Ovary (tissue), 9 donors: ENCODE data around the gene FKBP14. TPM values are rescaled to one million over a fixed set of nuclear protein-coding genes. Genes with fewer than 3 reads are reported as not detected.

Experiments used
- DNase-seq, 5 donors: peaks; one replicate each; pipeline ENCODE4 v3.0.0-alpha.2; 2019 to 2020
- H3K27ac ChIP-seq, 2 donors: fragments of 200-600 bp; one replicate each; pipeline versions ENCODE4 v1.5.1 to v1.8.0; 2019 to 2022
- H3K27me3 ChIP-seq: fragments of 200-600 bp; one replicate; pipeline ENCODE4 v1.8.0; 2022
- H3K36me3 ChIP-seq: fragments of 200-600 bp; sonication (generic); one replicate; pipeline ENCODE4 v1.5.1; 2019
- H3K4me1 ChIP-seq: one replicate; pipeline ENCODE4 v1.8.1; 2013; ENCODE audit warnings: mild to moderate bottlenecking, moderate library complexity; ENCODE audit not compliant: insufficient read depth
- H3K4me3 ChIP-seq: fragments of 200-600 bp; sonication (generic); one replicate; pipeline ENCODE4 v1.5.1; 2017
- H3K9me3 ChIP-seq, 2 donors: fragments of 200-600 bp in 1 of 2; sonication (generic) in 1 of 2; one replicate each; pipeline versions ENCODE4 v1.5.1 to v1.8.1; 2013 to 2019; ENCODE audit warnings: mild to moderate bottlenecking in 1 of 2, moderate library complexity in 1 of 2
- CTCF ChIP-seq, 3 donors: fragments of 450-650 bp in 2 of 3; fragments of 200-600 bp in 1 of 3; IDR thresholded peaks; one replicate each; pipeline versions ENCODE4 v1.5.1 to v1.8.0; 2016 to 2022; ENCODE audit warnings: antibody characterized with exemption in 3 of 3, mild to moderate bottlenecking in 1 of 3
- EP300 ChIP-seq: sonication (generic); formaldehyde crosslinking; IDR thresholded peaks from one replicate; pipeline ENCODE4 v1.6.1; 2017; ENCODE audit warnings: antibody characterized with exemption
- POLR2A ChIP-seq: fragments of 450-650 bp; IDR thresholded peaks from one replicate; pipeline ENCODE4 v1.6.1; 2017; ENCODE audit warnings: antibody characterized with exemption, mild to moderate bottlenecking, moderate library complexity
- WGBS, 3 donors: extraction: QIAGEN DNeasy Blood & Tissue Kit in 1 of 3; methylation state at CpG; one replicate each; pipeline versions ENCODE4 v1.1.5 to v1.1.7; 2013 to 2017; 5-methylcytosine and 5-hydroxymethylcytosine counted together
- intact Hi-C, 4 donors: fragments of 100-400 bp; cut with DNase I; formaldehyde crosslinking; loops; one replicate each; pipeline versions ENCODE4 v1.11.0 to v1.15.1; 2022 to 2023
- polyA plus RNA-seq, 2 donors: library from polyadenylated mRNA; stranded (reverse); fragments of 200-250 nt in 1 of 2; fragments of 350-450 nt in 1 of 2; fragmentation: Illumina TruSeq in 1 of 2; extraction: RNeasy Lipid Tissue Mini Kit (QIAGEN cat#74804) in 1 of 2; gene quantifications; one replicate each; pipeline ENCODE4 v1.2.3, GENCODE V29; 2013 to 2014
- total RNA-seq, 7 donors: library from RNA; depleted of rRNA in 2 of 7; stranded (reverse); fragments of >200 nt in 2 of 7; fragmentation: NEBNext Ultra II Directional in 3 of 7; extraction: Animal tissue kit (Norgen Biotek cat#: 25700) in 3 of 7; gene quantifications; one replicate each; pipeline versions ENCODE4 v1.1.0 to v1.2.4, GENCODE V29; 2016 to 2023
- donor health status: DM: no; HTN: no; CAD: no; lungs with moderate emphysema.
- donor health status: DM: no; HTN: no; CAD: no.
- donor health status: Bipolar disorder and iron deficiency.
- donor health status: DM: yes; HTN: yes; CAD: no.
- donor health status: DM: no; HTN: no; CAD: no.
- donor health status: DM: yes; HTN: yes; CAD: no.

Gene FKBP14
- total and polyA plus RNA-seq, 9 donors = 3.4 to 19.6 (median 13.5) TPM

- Histone ChIP-seq H3K9me3 (no peaks in the 10 kb centered on the region), H3K4me1 (peaks cover 11% of the 10 kb centered on the region), H3K27me3 (no peaks in the 10 kb centered on the region), H3K36me3 (no peaks in the 10 kb centered on the region), H3K4me3 (peak overlapping the region; percentile 62), H3K27ac (no peak overlapping the region)
- intact Hi-C loops = no loop called here
- WGBS, 3 donors = 13 to 17% (median 14%) methylated on average over 6 of the region's 6 CpGs
- no peak for TF ChIP-seq CTCF (IDR thresholded peaks at IDR 0.05)
- no peak for DNase-seq
Observed at GRCh38 chr7:30029696-30030095, 3.2 kb upstream of the FKBP14 start.

GRCh38 chr7:30028749-30029635 is 2.5 kb upstream of the FKBP14 start:
- Histone ChIP-seq H3K27ac (peak overlapping the region; percentile 82 to 90), H3K36me3 (no peaks in the 10 kb centered on the region), H3K27me3 (no peaks in the 10 kb centered on the region), H3K4me3 (peak overlapping the region; percentile 62), H3K4me1 (peaks cover 13% of the 10 kb centered on the region), H3K9me3 (no peaks in the 10 kb centered on the region)
- peak in 1 of 5 donors; percentile 41 for DNase-seq
- intact Hi-C loops = no loop called here
- 0 to 1% (median 1%) methylated on average over 35 to 42 of the region's 42 CpGs for WGBS, 3 donors
- TF ChIP-seq POLR2A = no peak
- TF ChIP-seq EP300 = no peak
- no peak for TF ChIP-seq CTCF (IDR thresholded peaks at IDR 0.05)

GRCh38 chr7:30028216-30028748 is 1.8 kb upstream of the FKBP14 start, which contains the start of gene PLEKHA8:
TSS of gene PLEKHA8 (plus strand) at chr7:30028412. CDS start at chr7:30028763, 351 bp downstream.
- peak within 1 kb of the TSS; percentile 82 to 90 for H3K27ac ChIP-seq
- peaks cover 14% of the 10 kb centered on the region for H3K4me1 ChIP-seq
- peak within 1 kb of the TSS; percentile 62 for H3K4me3 ChIP-seq
- 0 to 1% (median 1%) methylated on average over 40 to 70 of the region's 70 CpGs for WGBS, 3 donors
- TF ChIP-seq POLR2A (peak; percentile 70), CTCF (IDR thresholded peaks at IDR 0.05) (peak in 2 of 3 donors; percentile 9 to 23), EP300 (peak; percentile 54)
- H3K27me3 ChIP-seq = no peaks in the 10 kb centered on the region
- intact Hi-C loops = no loop called here
- no peaks in the 10 kb centered on the region for H3K36me3 ChIP-seq
- DNase-seq = peak; percentile 82 to 93 (median 87)
- H3K9me3 ChIP-seq = no peaks in the 10 kb centered on the region

- TF ChIP-seq CTCF (IDR thresholded peaks at IDR 0.05) (no peak), POLR2A (no peak), EP300 (no peak)
- Histone ChIP-seq H3K36me3 (no peaks in the 10 kb centered on the region), H3K27ac (peak overlapping the region in 1 of 2 donors; percentile 82), H3K9me3 (no peaks in the 10 kb centered on the region), H3K4me3 (peak overlapping the region; percentile 62), H3K27me3 (no peaks in the 10 kb centered on the region), H3K4me1 (peaks cover 15% of the 10 kb centered on the region)
- intact Hi-C loops = no loop called here
- 3 to 4% (median 3%) methylated on average over 9 of the region's 9 CpGs for WGBS, 3 donors
- DNase-seq = no peak
Observed at GRCh38 chr7:30027740-30028215, 1.3 kb upstream of the FKBP14 start.
